ENCODE data around the gene UBE2L5. TPM values are rescaled to one million over a fixed set of nuclear protein-coding genes. Genes with fewer than 3 reads are reported as not detected.

Gene UBE2L5
- total and polyA plus RNA-seq, 4 experiments from 2014 or later = not detected

- Histone ChIP-seq H3K4me1 (ENCODE audit: insufficient read depth, low read length) (peaks cover 5% of the 10 kb centered on the region), H3K4me3 (ENCODE audit: low read length in 2 of 2) (no peak overlapping the region), H3K36me3 (ENCODE audit: insufficient read depth, low read length) (no peaks in the 10 kb centered on the region), H3K27ac (ENCODE audit: low read depth, low read length) (no peak overlapping the region), H3K9me3 (ENCODE audit: control insufficient read depth in 1 of 2, low read length in 2 of 2) (no peaks in the 10 kb centered on the region), H3K27me3 (ENCODE audit: insufficient read depth, low read length) (no peaks in the 10 kb centered on the region)
- peaks cover 3 to 19% (median 7%) of the 10 kb centered on the region in 4 donors for H3K4me1 Mint-ChIP-seq
- no peaks in the 10 kb centered on the region for H3K9me3 Mint-ChIP-seq
- CTCF ChIA-PET (ENCODE audit: partially characterized antibody) = no interaction called here
- no peak for DNase-seq
- H3K4me3 Mint-ChIP-seq = no peak overlapping the region
- POLR2A ChIA-PET (ENCODE audit: partially characterized antibody) = interaction anchor here (8.2 kb wide), 1 partner anchor 31 kb away, joined by 76 read pairs; no protein-coding TSS in a partner anchor
- H3K27me3 Mint-ChIP-seq = no peaks in the 10 kb centered on the region
- no peak overlapping the region for H3K27ac Mint-ChIP-seq
- no peaks in the 10 kb centered on the region for H3K36me3 Mint-ChIP-seq
- intact Hi-C loops (cut with micrococcal nuclease) = no loop called here
Observed at GRCh38 chr13:30403456-30403855, 18.8 kb upstream of the UBE2L5 start.

- no peaks in the 10 kb centered on the region for H3K36me3 Mint-ChIP-seq
- H3K9me3 Mint-ChIP-seq = no peaks in the 10 kb centered on the region
- ChIA-PET POLR2A (ENCODE audit: partially characterized antibody) (interaction anchor here (5.1 to 8.2 kb wide), 2 partner anchors 9 to 31 kb away, joined by 48 to 76 read pairs; no protein-coding TSS in a partner anchor), CTCF (ENCODE audit: partially characterized antibody) (interaction anchor here (1.4 to 9.8 kb wide), 2 partner anchors 31 to 49 kb away, joined by 3 to 103 read pairs; no protein-coding TSS in a partner anchor)
- intact Hi-C loops (cut with micrococcal nuclease) = no loop called here
- no peak overlapping the region for H3K27ac Mint-ChIP-seq
- no peaks in the 10 kb centered on the region for H3K27me3 Mint-ChIP-seq
- DNase-seq = no peak
- Histone ChIP-seq H3K36me3 (ENCODE audit: insufficient read depth, low read length) (no peaks in the 10 kb centered on the region), H3K4me1 (ENCODE audit: insufficient read depth, low read length) (peaks cover 12% of the 10 kb centered on the region), H3K4me3 (ENCODE audit: low read length in 2 of 2) (no peak overlapping the region), H3K27me3 (ENCODE audit: insufficient read depth, low read length) (no peaks in the 10 kb centered on the region), H3K9me3 (ENCODE audit: control insufficient read depth in 1 of 2, low read length in 2 of 2) (no peaks in the 10 kb centered on the region), H3K27ac (ENCODE audit: low read depth, low read length) (no peak overlapping the region)
- peaks cover 5 to 27% (median 12%) of the 10 kb centered on the region in 4 donors for H3K4me1 Mint-ChIP-seq
- H3K4me3 Mint-ChIP-seq = no peak overlapping the region
Observed at GRCh38 chr13:30404207-30404606, 18.1 kb upstream of the UBE2L5 start.

GRCh38 chr13:30406779-30407416 is 15.4 kb upstream of the UBE2L5 start:
- CTCF ChIA-PET (ENCODE audit: partially characterized antibody) = interaction anchor here (0.9 to 9.8 kb wide), 19 partner anchors 10 to 274 kb away, joined by 3 to 103 read pairs (median 4); no protein-coding TSS in a partner anchor
- no peaks in the 10 kb centered on the region for H3K9me3 Mint-ChIP-seq
- Histone ChIP-seq H3K36me3 (ENCODE audit: insufficient read depth, low read length) (no peaks in the 10 kb centered on the region), H3K27ac (ENCODE audit: low read depth, low read length) (no peak overlapping the region), H3K27me3 (ENCODE audit: insufficient read depth, low read length) (no peaks in the 10 kb centered on the region), H3K4me1 (ENCODE audit: insufficient read depth, low read length) (peaks cover 14% of the 10 kb centered on the region), H3K9me3 (ENCODE audit: control insufficient read depth in 1 of 2, low read length in 2 of 2) (no peaks in the 10 kb centered on the region), H3K4me3 (ENCODE audit: low read length in 2 of 2) (no peak overlapping the region)
- H3K27me3 Mint-ChIP-seq = no peaks in the 10 kb centered on the region
- peaks cover 14 to 43% (median 22%) of the 10 kb centered on the region in 4 donors for H3K4me1 Mint-ChIP-seq
- POLR2A ChIA-PET (ENCODE audit: partially characterized antibody) = interaction anchor here (1.1 to 8.2 kb wide), 10 partner anchors 11 to 211 kb away, joined by 3 to 76 read pairs (median 12); partner anchors contain the start of genes HMGB1, UBE2L5 and USPL1
- H3K4me3 Mint-ChIP-seq = peak overlapping the region in 1 of 8 donors; percentile 51
- H3K27ac Mint-ChIP-seq = peak overlapping the region in 5 of 7 donors; percentile 14 to 82 (median 59)
- no peaks in the 10 kb centered on the region for H3K36me3 Mint-ChIP-seq
- intact Hi-C loops (cut with micrococcal nuclease) = no loop called here
- no peak for DNase-seq

GRCh38 chr13:30408319-30409101 is 13.8 kb upstream of the UBE2L5 start:
- no peaks in the 10 kb centered on the region for H3K36me3 Mint-ChIP-seq
- Histone ChIP-seq H3K4me1 (ENCODE audit: insufficient read depth, low read length) (peaks cover 14% of the 10 kb centered on the region), H3K36me3 (ENCODE audit: insufficient read depth, low read length) (no peaks in the 10 kb centered on the region), H3K27ac (ENCODE audit: low read depth, low read length) (peak overlapping the region; percentile 40), H3K9me3 (ENCODE audit: control insufficient read depth in 1 of 2, low read length in 2 of 2) (no peaks in the 10 kb centered on the region), H3K4me3 (ENCODE audit: low read length in 2 of 2) (peak overlapping the region in 1 of 2 donors; percentile 33), H3K27me3 (ENCODE audit: insufficient read depth, low read length) (no peaks in the 10 kb centered on the region)
- peaks cover 14 to 52% (median 27%) of the 10 kb centered on the region in 4 donors for H3K4me1 Mint-ChIP-seq
- no peaks in the 10 kb centered on the region for H3K27me3 Mint-ChIP-seq
- H3K9me3 Mint-ChIP-seq = no peaks in the 10 kb centered on the region
- DNase-seq = peak; percentile 87 to 91 (median 87)
- peak overlapping the region; percentile 46 to 79 (median 68) for H3K4me3 Mint-ChIP-seq
- H3K27ac Mint-ChIP-seq = peak overlapping the region; percentile 75 to 91 (median 87)
- ChIA-PET POLR2A (ENCODE audit: partially characterized antibody) (interaction anchor here (0.5 to 8.2 kb wide), 18 partner anchors 11 to 209 kb away, joined by 3 to 76 read pairs (median 4); partner anchors contain the start of genes HMGB1, KATNAL1, UBE2L5 and USPL1), CTCF (ENCODE audit: partially characterized antibody) (interaction anchor here (0.7 to 9.8 kb wide), 19 partner anchors 8 to 165 kb away, joined by 3 to 103 read pairs (median 4); no protein-coding TSS in a partner anchor)
- intact Hi-C loops (cut with micrococcal nuclease) = loop anchor here (1.0 to 2.0 kb wide), 10 partner anchors 13 to 395 kb away; partner anchors contain the start of gene USPL1

- no peak for DNase-seq
- peaks cover 15% of the 10 kb centered on the region for H3K4me1 ChIP-seq (ENCODE audit: insufficient read depth, low read length)
- no peaks in the 10 kb centered on the region for H3K9me3 ChIP-seq (ENCODE audit: control insufficient read depth in 1 of 2, low read length in 2 of 2)
- no peaks in the 10 kb centered on the region for H3K9me3 Mint-ChIP-seq
- H3K4me3 ChIP-seq (ENCODE audit: low read length in 2 of 2) = no peak overlapping the region
- H3K36me3 Mint-ChIP-seq = no peaks in the 10 kb centered on the region
- H3K27me3 ChIP-seq (ENCODE audit: insufficient read depth, low read length) = no peaks in the 10 kb centered on the region
- intact Hi-C loops (cut with micrococcal nuclease) = loop anchor here (2.0 kb wide), 2 partner anchors 43 to 163 kb away; no protein-coding TSS in a partner anchor
- POLR2A ChIA-PET (ENCODE audit: partially characterized antibody) = interaction anchor here (0.8 to 2.6 kb wide), 5 partner anchors 12 to 55 kb away, joined by 3 to 16 read pairs (median 3); partner anchors contain the start of gene UBE2L5
- no peaks in the 10 kb centered on the region for H3K27me3 Mint-ChIP-seq
- H3K27ac ChIP-seq (ENCODE audit: low read depth, low read length) = no peak overlapping the region
- CTCF ChIA-PET (ENCODE audit: partially characterized antibody) = interaction anchor here (0.6 to 9.8 kb wide), 3 partner anchors 37 to 171 kb away, joined by 3 to 103 read pairs (median 3); no protein-coding TSS in a partner anchor
- peak overlapping the region in 6 of 7 donors; percentile 1 to 96 (median 56) for H3K27ac Mint-ChIP-seq
- no peaks in the 10 kb centered on the region for H3K36me3 ChIP-seq (ENCODE audit: insufficient read depth, low read length)
- H3K4me3 Mint-ChIP-seq = peak overlapping the region in 1 of 8 donors; percentile 5
- H3K4me1 Mint-ChIP-seq = peaks cover 15 to 54% (median 28%) of the 10 kb centered on the region in 4 donors
Observed at GRCh38 chr13:30409886-30410704, 12.2 kb upstream of the UBE2L5 start.

- H3K4me1 ChIP-seq (ENCODE audit: insufficient read depth, low read length) = peaks cover 20% of the 10 kb centered on the region
- H3K4me1 Mint-ChIP-seq = peaks cover 17 to 60% (median 34%) of the 10 kb centered on the region in 4 donors
- H3K27ac ChIP-seq (ENCODE audit: low read depth, low read length) = no peak overlapping the region
- H3K9me3 Mint-ChIP-seq = no peaks in the 10 kb centered on the region
- H3K4me3 Mint-ChIP-seq = no peak overlapping the region
- no peaks in the 10 kb centered on the region for H3K36me3 Mint-ChIP-seq
- H3K27me3 Mint-ChIP-seq = no peaks in the 10 kb centered on the region
- no peak overlapping the region for H3K4me3 ChIP-seq (ENCODE audit: low read length in 2 of 2)
- intact Hi-C loops (cut with micrococcal nuclease) = no loop called here
- H3K27ac Mint-ChIP-seq = peak overlapping the region in 6 of 7 donors; percentile 1 to 89 (median 50)
- no peak for DNase-seq
- ChIA-PET POLR2A (ENCODE audit: partially characterized antibody) (interaction anchor here (0.8 to 1.4 kb wide), 2 partner anchors 36 to 54 kb away, joined by 3 read pairs; no protein-coding TSS in a partner anchor), CTCF (ENCODE audit: partially characterized antibody) (interaction anchor here (0.6 to 9.8 kb wide), 3 partner anchors 38 to 171 kb away, joined by 3 to 103 read pairs (median 3); no protein-coding TSS in a partner anchor)
- no peaks in the 10 kb centered on the region for H3K36me3 ChIP-seq (ENCODE audit: insufficient read depth, low read length)
- no peaks in the 10 kb centered on the region for H3K27me3 ChIP-seq (ENCODE audit: insufficient read depth, low read length)
- H3K9me3 ChIP-seq (ENCODE audit: control insufficient read depth in 1 of 2, low read length in 2 of 2) = no peaks in the 10 kb centered on the region
Observed at GRCh38 chr13:30410705-30411125, 11.6 kb upstream of the UBE2L5 start.
